ENCODE results near the gene MDM1.

- TF ChIP-seq CTCF (IDR thresholded peaks at IDR 0.05; ENCODE audit: low read depth, low read length) (no peak), MAX (IDR thresholded peaks at IDR 0.05; ENCODE audit: low read depth, low read length) (no peak)
Measured at GRCh38 chr12:68245180-68246021, 86.8 kb downstream of the MDM1 start.
